Ovary (tissue), 3 donors: ENCODE measurements around the gene HNRNPF.

Experiments
- EP300 ChIP-seq: sonication (generic); formaldehyde crosslinking; IDR thresholded peaks from one replicate; pipeline ENCODE4 v1.6.1; 2017; ENCODE audit warnings: antibody characterized with exemption
- POLR2A ChIP-seq: fragments of 450-650 bp; IDR thresholded peaks from one replicate; pipeline ENCODE4 v1.6.1; 2017; ENCODE audit warnings: antibody characterized with exemption, mild to moderate bottlenecking, moderate library complexity
- TF ChIP-seq, protein P1 (sequence below), 3 donors: fragments of 450-650 bp in 2 of 3; fragments of 200-600 bp in 1 of 3; IDR thresholded peaks; one replicate each; pipeline versions ENCODE4 v1.5.1 to v1.8.0; 2016 to 2022; ENCODE audit warnings: antibody characterized with exemption in 3 of 3, mild to moderate bottlenecking in 1 of 3
- donor health status: DM: no; HTN: no; CAD: no.

DNA sequence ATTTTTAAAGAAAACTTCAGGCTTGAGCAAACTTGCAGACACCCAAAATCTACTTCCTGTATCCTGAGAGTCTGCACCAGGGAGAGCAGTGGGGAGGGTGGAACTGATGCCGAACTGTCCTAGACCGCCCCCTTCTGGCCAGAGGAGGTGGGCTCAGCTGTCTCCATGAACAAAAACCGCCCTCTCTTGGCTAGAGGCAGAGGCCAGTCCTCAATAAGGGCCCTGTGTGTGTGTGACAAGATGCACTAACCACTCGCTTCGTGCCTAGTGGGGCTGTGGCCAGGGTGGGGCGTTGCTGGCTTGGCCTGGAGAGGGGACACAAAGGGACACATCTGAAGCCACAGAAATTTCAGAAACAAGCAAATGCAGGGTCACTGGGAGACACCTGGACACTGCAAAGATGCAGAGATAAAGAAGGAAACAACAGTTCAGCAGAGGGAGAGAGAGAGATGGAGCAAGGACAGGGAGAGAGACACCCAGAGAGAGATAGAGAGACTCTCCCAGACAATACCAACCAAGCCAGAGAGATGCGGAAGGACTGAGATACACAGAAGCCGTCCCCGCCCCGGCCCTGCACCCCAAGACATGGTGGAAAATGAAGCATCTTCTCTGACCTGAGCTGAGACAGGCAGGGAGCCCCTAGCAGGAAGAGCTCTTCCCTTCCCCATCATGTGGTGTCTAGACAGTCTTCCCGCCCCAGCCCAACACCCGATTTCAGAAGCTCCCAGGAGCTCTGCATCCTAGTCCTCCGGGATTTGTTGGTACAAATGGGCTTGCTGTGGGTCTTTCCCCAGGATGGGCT lies 60.3 kb downstream of the HNRNPF start:
- TF ChIP-seq POLR2A (no peak), EP300 (no peak)
- TF ChIP-seq, protein P1, sequence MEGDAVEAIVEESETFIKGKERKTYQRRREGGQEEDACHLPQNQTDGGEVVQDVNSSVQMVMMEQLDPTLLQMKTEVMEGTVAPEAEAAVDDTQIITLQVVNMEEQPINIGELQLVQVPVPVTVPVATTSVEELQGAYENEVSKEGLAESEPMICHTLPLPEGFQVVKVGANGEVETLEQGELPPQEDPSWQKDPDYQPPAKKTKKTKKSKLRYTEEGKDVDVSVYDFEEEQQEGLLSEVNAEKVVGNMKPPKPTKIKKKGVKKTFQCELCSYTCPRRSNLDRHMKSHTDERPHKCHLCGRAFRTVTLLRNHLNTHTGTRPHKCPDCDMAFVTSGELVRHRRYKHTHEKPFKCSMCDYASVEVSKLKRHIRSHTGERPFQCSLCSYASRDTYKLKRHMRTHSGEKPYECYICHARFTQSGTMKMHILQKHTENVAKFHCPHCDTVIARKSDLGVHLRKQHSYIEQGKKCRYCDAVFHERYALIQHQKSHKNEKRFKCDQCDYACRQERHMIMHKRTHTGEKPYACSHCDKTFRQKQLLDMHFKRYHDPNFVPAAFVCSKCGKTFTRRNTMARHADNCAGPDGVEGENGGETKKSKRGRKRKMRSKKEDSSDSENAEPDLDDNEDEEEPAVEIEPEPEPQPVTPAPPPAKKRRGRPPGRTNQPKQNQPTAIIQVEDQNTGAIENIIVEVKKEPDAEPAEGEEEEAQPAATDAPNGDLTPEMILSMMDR (IDR thresholded peaks at IDR 0.05), result peak; percentile 26 to 54 (median 48)
